HEK293 (cell line): ENCODE results near the gene MTCH1.

Experiments
- RBAK ChIP-seq: fragments of 450-650 bp; formaldehyde crosslinking; IDR thresholded peaks from 2 replicates; pipeline ENCODE4 v1.5.1; 2016; ENCODE audit warnings: missing biosample characterization, missing genetic modification characterization
- YY1 ChIP-seq: fragments of 450-650 bp; formaldehyde crosslinking; IDR thresholded peaks from 2 replicates; pipeline ENCODE4 v1.5.1; 2018; ENCODE audit warnings: missing biosample characterization, missing genetic modification characterization
- ZBTB1 ChIP-seq: fragments of 450-650 bp; formaldehyde crosslinking; IDR thresholded peaks from 2 replicates; pipeline ENCODE4 v1.5.1; 2016; ENCODE audit warnings: missing biosample characterization, missing genetic modification characterization
- ZBTB20 ChIP-seq: fragments of 450-650 bp; formaldehyde crosslinking; IDR thresholded peaks from 2 replicates; pipeline ENCODE4 v1.5.1; 2016; ENCODE audit warnings: missing biosample characterization, missing genetic modification characterization
- ZNF121 ChIP-seq: fragments of 450-650 bp; formaldehyde crosslinking; IDR thresholded peaks from 2 replicates; pipeline ENCODE4 v1.5.1; 2016; ENCODE audit warnings: missing biosample characterization, missing genetic modification characterization
- ZNF140 ChIP-seq: fragments of 450-650 bp; formaldehyde crosslinking; IDR thresholded peaks from 2 replicates; pipeline ENCODE4 v1.5.1; 2016; ENCODE audit warnings: missing biosample characterization, missing genetic modification characterization
- ZNF274 ChIP-seq, 2 experiments: fragments of 200-500 bp in 1 of 2; fragments of 450-650 bp in 1 of 2; sonication (Bioruptor generic) in 1 of 2; formaldehyde crosslinking in 1 of 2; IDR thresholded peaks; 2 replicates each; pipeline versions ENCODE4 v1.5.1 to v1.6.1; 2014 to 2016; ENCODE audit warnings: borderline replicate concordance in 1 of 2, inconsistent platforms in 1 of 2, low read length in 1 of 2, missing biosample characterization in 1 of 2, missing genetic modification characterization in 1 of 2
- ZNF660 ChIP-seq: fragments of 450-650 bp; IDR thresholded peaks from 2 replicates; pipeline ENCODE4 v1.5.1; 2018; ENCODE audit warnings: missing biosample characterization, mild to moderate bottlenecking, missing genetic modification characterization
- ZNF830 ChIP-seq: fragments of 450-650 bp; IDR thresholded peaks from 2 replicates; pipeline ENCODE4 v1.5.0; 2018; ENCODE audit warnings: missing biosample characterization, missing genetic modification characterization, low read depth, mild to moderate bottlenecking, moderate library complexity
- TF ChIP-seq, protein P1 (sequence below): fragments of 450-650 bp; formaldehyde crosslinking; IDR thresholded peaks from 2 replicates; pipeline ENCODE4 v1.5.1; 2016; ENCODE audit warnings: missing biosample characterization, missing genetic modification characterization
- TF ChIP-seq, protein P2 (sequence below): fragments of 450-650 bp; formaldehyde crosslinking; optimal IDR thresholded peaks from 2 replicates; pipeline ENCODE3; 2016; ENCODE audit warnings: missing biosample characterization, mild to moderate bottlenecking, missing genetic modification characterization
- TF ChIP-seq, protein P3 (sequence below): fragments of 450-650 bp; formaldehyde crosslinking; IDR thresholded peaks from 2 replicates; pipeline ENCODE4 v1.5.1; 2016; ENCODE audit warnings: missing biosample characterization, missing genetic modification characterization
- TF ChIP-seq, protein P4 (sequence below): fragments of 450-650 bp; formaldehyde crosslinking; IDR thresholded peaks from 2 replicates; pipeline ENCODE4 v1.5.1; 2017; ENCODE audit warnings: missing biosample characterization, missing genetic modification characterization
- TF ChIP-seq, protein P5 (sequence below): fragments of 450-650 bp; formaldehyde crosslinking; IDR thresholded peaks from 2 replicates; pipeline ENCODE4 v1.5.1; 2016; ENCODE audit warnings: missing biosample characterization, missing genetic modification characterization

DNA sequence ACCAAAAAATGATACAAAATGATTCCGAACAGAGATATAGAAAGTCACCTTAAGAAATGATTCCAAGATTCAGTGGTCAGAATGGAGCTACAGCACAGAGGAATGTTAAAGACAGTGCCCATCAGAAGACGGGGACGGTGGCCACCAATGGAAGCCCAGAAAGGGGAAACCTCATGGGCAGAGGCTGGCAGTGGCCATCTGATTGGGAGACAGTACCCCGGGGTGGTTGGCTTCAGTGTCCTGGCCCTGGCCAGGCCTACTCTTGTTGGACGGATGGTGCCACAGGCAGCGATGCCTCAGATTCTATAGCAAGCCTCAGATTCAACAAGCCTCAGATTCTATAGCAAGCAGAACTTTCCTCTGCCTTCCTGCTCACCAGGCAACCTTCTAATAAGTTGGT, 48.1 kb downstream of the MTCH1 start:
- TF ChIP-seq, protein P1, sequence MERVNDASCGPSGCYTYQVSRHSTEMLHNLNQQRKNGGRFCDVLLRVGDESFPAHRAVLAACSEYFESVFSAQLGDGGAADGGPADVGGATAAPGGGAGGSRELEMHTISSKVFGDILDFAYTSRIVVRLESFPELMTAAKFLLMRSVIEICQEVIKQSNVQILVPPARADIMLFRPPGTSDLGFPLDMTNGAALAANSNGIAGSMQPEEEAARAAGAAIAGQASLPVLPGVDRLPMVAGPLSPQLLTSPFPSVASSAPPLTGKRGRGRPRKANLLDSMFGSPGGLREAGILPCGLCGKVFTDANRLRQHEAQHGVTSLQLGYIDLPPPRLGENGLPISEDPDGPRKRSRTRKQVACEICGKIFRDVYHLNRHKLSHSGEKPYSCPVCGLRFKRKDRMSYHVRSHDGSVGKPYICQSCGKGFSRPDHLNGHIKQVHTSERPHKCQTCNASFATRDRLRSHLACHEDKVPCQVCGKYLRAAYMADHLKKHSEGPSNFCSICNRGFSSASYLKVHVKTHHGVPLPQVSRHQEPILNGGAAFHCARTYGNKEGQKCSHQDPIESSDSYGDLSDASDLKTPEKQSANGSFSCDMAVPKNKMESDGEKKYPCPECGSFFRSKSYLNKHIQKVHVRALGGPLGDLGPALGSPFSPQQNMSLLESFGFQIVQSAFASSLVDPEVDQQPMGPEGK (tag by site-specific recombination): no peak
- TF ChIP-seq ZNF121 (tag by site-specific recombination) (no peak), RBAK (no peak), YY1 (no peak), ZNF830 (tag by site-specific recombination) (no peak), ZNF274 (IDR thresholded peaks at IDR 0.05; ENCODE audit: low read length) (no peak), ZNF274 (tag by site-specific recombination; IDR thresholded peaks at IDR 0.05; ENCODE audit: borderline replicate concordance) (no peak), ZNF660 (tag by site-specific recombination) (no peak), ZNF140 (tag by site-specific recombination) (no peak), ZBTB20 (tag by site-specific recombination) (no peak), ZBTB1 (tag by site-specific recombination) (no peak)
- TF ChIP-seq, protein P2, sequence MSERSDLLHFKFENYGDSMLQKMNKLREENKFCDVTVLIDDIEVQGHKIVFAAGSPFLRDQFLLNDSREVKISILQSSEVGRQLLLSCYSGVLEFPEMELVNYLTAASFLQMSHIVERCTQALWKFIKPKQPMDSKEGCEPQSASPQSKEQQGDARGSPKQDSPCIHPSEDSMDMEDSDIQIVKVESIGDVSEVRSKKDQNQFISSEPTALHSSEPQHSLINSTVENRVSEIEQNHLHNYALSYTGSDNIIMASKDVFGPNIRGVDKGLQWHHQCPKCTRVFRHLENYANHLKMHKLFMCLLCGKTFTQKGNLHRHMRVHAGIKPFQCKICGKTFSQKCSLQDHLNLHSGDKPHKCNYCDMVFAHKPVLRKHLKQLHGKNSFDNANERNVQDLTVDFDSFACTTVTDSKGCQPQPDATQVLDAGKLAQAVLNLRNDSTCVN: no peak
- TF ChIP-seq, protein P3, sequence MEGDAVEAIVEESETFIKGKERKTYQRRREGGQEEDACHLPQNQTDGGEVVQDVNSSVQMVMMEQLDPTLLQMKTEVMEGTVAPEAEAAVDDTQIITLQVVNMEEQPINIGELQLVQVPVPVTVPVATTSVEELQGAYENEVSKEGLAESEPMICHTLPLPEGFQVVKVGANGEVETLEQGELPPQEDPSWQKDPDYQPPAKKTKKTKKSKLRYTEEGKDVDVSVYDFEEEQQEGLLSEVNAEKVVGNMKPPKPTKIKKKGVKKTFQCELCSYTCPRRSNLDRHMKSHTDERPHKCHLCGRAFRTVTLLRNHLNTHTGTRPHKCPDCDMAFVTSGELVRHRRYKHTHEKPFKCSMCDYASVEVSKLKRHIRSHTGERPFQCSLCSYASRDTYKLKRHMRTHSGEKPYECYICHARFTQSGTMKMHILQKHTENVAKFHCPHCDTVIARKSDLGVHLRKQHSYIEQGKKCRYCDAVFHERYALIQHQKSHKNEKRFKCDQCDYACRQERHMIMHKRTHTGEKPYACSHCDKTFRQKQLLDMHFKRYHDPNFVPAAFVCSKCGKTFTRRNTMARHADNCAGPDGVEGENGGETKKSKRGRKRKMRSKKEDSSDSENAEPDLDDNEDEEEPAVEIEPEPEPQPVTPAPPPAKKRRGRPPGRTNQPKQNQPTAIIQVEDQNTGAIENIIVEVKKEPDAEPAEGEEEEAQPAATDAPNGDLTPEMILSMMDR (tag by site-specific recombination): no peak
- TF ChIP-seq, protein P4, sequence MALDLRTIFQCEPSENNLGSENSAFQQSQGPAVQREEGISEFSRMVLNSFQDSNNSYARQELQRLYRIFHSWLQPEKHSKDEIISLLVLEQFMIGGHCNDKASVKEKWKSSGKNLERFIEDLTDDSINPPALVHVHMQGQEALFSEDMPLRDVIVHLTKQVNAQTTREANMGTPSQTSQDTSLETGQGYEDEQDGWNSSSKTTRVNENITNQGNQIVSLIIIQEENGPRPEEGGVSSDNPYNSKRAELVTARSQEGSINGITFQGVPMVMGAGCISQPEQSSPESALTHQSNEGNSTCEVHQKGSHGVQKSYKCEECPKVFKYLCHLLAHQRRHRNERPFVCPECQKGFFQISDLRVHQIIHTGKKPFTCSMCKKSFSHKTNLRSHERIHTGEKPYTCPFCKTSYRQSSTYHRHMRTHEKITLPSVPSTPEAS (tag by site-specific recombination): no peak
- TF ChIP-seq, protein P5, sequence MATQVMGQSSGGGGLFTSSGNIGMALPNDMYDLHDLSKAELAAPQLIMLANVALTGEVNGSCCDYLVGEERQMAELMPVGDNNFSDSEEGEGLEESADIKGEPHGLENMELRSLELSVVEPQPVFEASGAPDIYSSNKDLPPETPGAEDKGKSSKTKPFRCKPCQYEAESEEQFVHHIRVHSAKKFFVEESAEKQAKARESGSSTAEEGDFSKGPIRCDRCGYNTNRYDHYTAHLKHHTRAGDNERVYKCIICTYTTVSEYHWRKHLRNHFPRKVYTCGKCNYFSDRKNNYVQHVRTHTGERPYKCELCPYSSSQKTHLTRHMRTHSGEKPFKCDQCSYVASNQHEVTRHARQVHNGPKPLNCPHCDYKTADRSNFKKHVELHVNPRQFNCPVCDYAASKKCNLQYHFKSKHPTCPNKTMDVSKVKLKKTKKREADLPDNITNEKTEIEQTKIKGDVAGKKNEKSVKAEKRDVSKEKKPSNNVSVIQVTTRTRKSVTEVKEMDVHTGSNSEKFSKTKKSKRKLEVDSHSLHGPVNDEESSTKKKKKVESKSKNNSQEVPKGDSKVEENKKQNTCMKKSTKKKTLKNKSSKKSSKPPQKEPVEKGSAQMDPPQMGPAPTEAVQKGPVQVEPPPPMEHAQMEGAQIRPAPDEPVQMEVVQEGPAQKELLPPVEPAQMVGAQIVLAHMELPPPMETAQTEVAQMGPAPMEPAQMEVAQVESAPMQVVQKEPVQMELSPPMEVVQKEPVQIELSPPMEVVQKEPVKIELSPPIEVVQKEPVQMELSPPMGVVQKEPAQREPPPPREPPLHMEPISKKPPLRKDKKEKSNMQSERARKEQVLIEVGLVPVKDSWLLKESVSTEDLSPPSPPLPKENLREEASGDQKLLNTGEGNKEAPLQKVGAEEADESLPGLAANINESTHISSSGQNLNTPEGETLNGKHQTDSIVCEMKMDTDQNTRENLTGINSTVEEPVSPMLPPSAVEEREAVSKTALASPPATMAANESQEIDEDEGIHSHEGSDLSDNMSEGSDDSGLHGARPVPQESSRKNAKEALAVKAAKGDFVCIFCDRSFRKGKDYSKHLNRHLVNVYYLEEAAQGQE (tag by site-specific recombination): no peak
